Hepatocyte (in vitro differentiated cells): Measurements from ENCODE around the gene CLK3. TPM values are rescaled to one million over a fixed set of nuclear protein-coding genes. Genes with fewer than 3 reads are reported as not detected.

Source experiments
- DNase-seq: peaks from one replicate; pipeline ENCODE4 v3.0.0-alpha.2; 2016; ENCODE audit warnings: low spot score
- H2AFZ ChIP-seq: fragments of 200-600 bp; sonication (generic); 2 replicates; pipeline ENCODE4 v1.6.0; 2016; ENCODE audit warnings: antibody characterized with exemption, mild to moderate bottlenecking
- H3K27ac ChIP-seq: fragments of 200-600 bp; sonication (generic); 2 replicates; pipeline ENCODE4 v1.5.1; 2016; ENCODE audit warnings: mild to moderate bottlenecking
- H3K27me3 ChIP-seq: fragments of 200-600 bp; sonication (generic); 2 replicates; pipeline ENCODE4 v1.6.1; 2016
- H3K36me3 ChIP-seq: fragments of 200-600 bp; sonication (generic); replicated peaks from 2 replicates; pipeline ENCODE4 v1.5.1; 2016; ENCODE audit warnings: low read depth; ENCODE audit not compliant: insufficient read depth
- H3K4me1 ChIP-seq: fragments of 200-600 bp; sonication (generic); 2 replicates; pipeline ENCODE4 v1.5.1; 2016; ENCODE audit warnings: mild to moderate bottlenecking, moderate library complexity; ENCODE audit not compliant: insufficient read depth
- H3K4me2 ChIP-seq: fragments of 200-600 bp; sonication (generic); 2 replicates; pipeline ENCODE4 v1.6.0; 2016
- H3K4me3 ChIP-seq: fragments of 200-600 bp; sonication (generic); 2 replicates; pipeline ENCODE4 v1.5.1; 2016; ENCODE audit warnings: mild to moderate bottlenecking
- H3K79me2 ChIP-seq: fragments of 200-600 bp; sonication (generic); 2 replicates; pipeline ENCODE4 v1.6.0; 2017; ENCODE audit warnings: mild to moderate bottlenecking
- H3K9me2 ChIP-seq: fragments of 200-600 bp; sonication (generic); replicated peaks from 2 replicates; pipeline ENCODE4 v1.6.0; 2017; ENCODE audit warnings: mild to moderate bottlenecking; ENCODE audit not compliant: insufficient read depth
- H3K9me3 ChIP-seq: fragments of 200-600 bp; sonication (generic); 2 replicates; pipeline ENCODE4 v1.5.1; 2016; ENCODE audit warnings: low read depth, mild to moderate bottlenecking
- H4K20me1 ChIP-seq: fragments of 200-600 bp; sonication (generic); 2 replicates; pipeline ENCODE4 v1.6.0; 2016; ENCODE audit warnings: mild to moderate bottlenecking; ENCODE audit not compliant: insufficient read depth, poor library complexity, severe bottlenecking
- CTCF ChIP-seq: fragments of 200-600 bp; sonication (generic); IDR thresholded peaks from 2 replicates; pipeline ENCODE4 v1.5.1; 2016; ENCODE audit warnings: antibody characterized with exemption, mild to moderate bottlenecking; ENCODE audit not compliant: poor library complexity
- EZH2 ChIP-seq: fragments of 200-600 bp; sonication (generic); IDR thresholded peaks from 2 replicates; pipeline ENCODE4 v1.6.1; 2016; ENCODE audit warnings: antibody characterized with exemption, mild to moderate bottlenecking, borderline replicate concordance
- EZH2phosphoT487 ChIP-seq: fragments of 200-600 bp; sonication (generic); IDR thresholded peaks from one replicate; pipeline ENCODE4 v1.6.1; 2018; ENCODE audit warnings: antibody characterized with exemption, mild to moderate bottlenecking, low read depth, moderate library complexity; ENCODE audit not compliant: unreplicated experiment, severe bottlenecking
- WGBS: methylation state at CpG from one replicate; pipeline ENCODE4 v1.1.6; 2016; ENCODE audit warnings: low lambda C conversion rate; ENCODE audit errors: missing lambda C conversion rate; 5-methylcytosine and 5-hydroxymethylcytosine counted together
- polyA plus RNA-seq: library from polyadenylated mRNA; unstranded; fragments of >200 nt; fragmentation: Nextera tagmentation; extraction: Ambion mirVana; gene quantifications from 2 replicates; pipeline ENCODE4 v1.2.1, GENCODE V29; 2016
- total RNA-seq: library from RNA; depleted of rRNA; stranded (reverse); fragments of >200 nt; gene quantifications from 2 replicates; pipeline ENCODE4 v1.2.3, GENCODE V29; 2014

CLK3 gene
- total and polyA plus RNA-seq, 2 experiments from 2014 or later = 69.0 to 71.3 TPM

GRCh38 chr15:74648051-74648842, 32.6 kb downstream of the CLK3 start:
- no peak overlapping the region for H3K4me3 ChIP-seq
- peaks cover 4% of the 10 kb centered on the region for H4K20me1 ChIP-seq
- peaks cover 16% of the 10 kb centered on the region for H3K4me1 ChIP-seq
- no peaks in the 10 kb centered on the region for H3K27me3 ChIP-seq
- H3K27ac ChIP-seq = no peak overlapping the region
- no peaks in the 10 kb centered on the region for H3K9me2 ChIP-seq
- TF ChIP-seq EZH2 = no peak
- no peak for TF ChIP-seq EZH2phosphoT487
- no peak for TF ChIP-seq CTCF
- DNase-seq = no peak
- no peaks in the 10 kb centered on the region for H3K9me3 ChIP-seq
- no peak overlapping the region for H2AFZ ChIP-seq
- 77% methylated on average over 5 of the region's 5 CpGs for WGBS
- no peaks in the 10 kb centered on the region for H3K36me3 ChIP-seq
- no peak overlapping the region for H3K4me2 ChIP-seq
- H3K79me2 ChIP-seq = peaks cover 65% of the 10 kb centered on the region

- peaks cover 62% of the 10 kb centered on the region for H3K79me2 ChIP-seq
- no peak overlapping the region for H2AFZ ChIP-seq
- WGBS = 83% methylated on average over 3 of the region's 3 CpGs
- no peak for DNase-seq
- H3K27ac ChIP-seq = no peak overlapping the region
- no peak for TF ChIP-seq EZH2phosphoT487
- TF ChIP-seq EZH2 = no peak
- no peak for TF ChIP-seq CTCF
- no peaks in the 10 kb centered on the region for H3K9me3 ChIP-seq
- peaks cover 4% of the 10 kb centered on the region for H4K20me1 ChIP-seq
- no peaks in the 10 kb centered on the region for H3K27me3 ChIP-seq
- no peaks in the 10 kb centered on the region for H3K9me2 ChIP-seq
- no peaks in the 10 kb centered on the region for H3K36me3 ChIP-seq
- no peak overlapping the region for H3K4me2 ChIP-seq
- no peak overlapping the region for H3K4me3 ChIP-seq
- peaks cover 11% of the 10 kb centered on the region for H3K4me1 ChIP-seq
Measured at GRCh38 chr15:74651242-74651741, 35.7 kb downstream of the CLK3 start.

GRCh38 chr15:74653426-74654102, 37.9 kb downstream of the CLK3 start:
- WGBS = 77% methylated on average over 7 of the region's 7 CpGs
- peaks cover 7% of the 10 kb centered on the region for H4K20me1 ChIP-seq

GRCh38 chr15:74655424-74655823, 39.8 kb downstream of the CLK3 start:
- Histone ChIP-seq H3K27me3 (no peaks in the 10 kb centered on the region), H4K20me1 (peaks cover 7% of the 10 kb centered on the region), H2AFZ (no peak overlapping the region), H3K79me2 (peaks cover 63% of the 10 kb centered on the region), H3K4me2 (no peak overlapping the region), H3K9me2 (no peaks in the 10 kb centered on the region), H3K9me3 (no peaks in the 10 kb centered on the region), H3K4me1 (peaks cover 4% of the 10 kb centered on the region), H3K27ac (no peak overlapping the region), H3K36me3 (no peaks in the 10 kb centered on the region), H3K4me3 (no peak overlapping the region)
- no peak for TF ChIP-seq EZH2
- no peak for TF ChIP-seq CTCF
- TF ChIP-seq EZH2phosphoT487 = no peak
- no peak for DNase-seq
- 93% methylated on average over 7 of the region's 7 CpGs for WGBS

More at GRCh38 chr15:74653426-74654102, 37.9 kb downstream of the CLK3 start:
- no peaks in the 10 kb centered on the region for H3K27me3 ChIP-seq
- no peaks in the 10 kb centered on the region for H3K36me3 ChIP-seq
- no peak overlapping the region for H3K4me3 ChIP-seq
- no peaks in the 10 kb centered on the region for H3K9me2 ChIP-seq
- DNase-seq = no peak
- H3K4me1 ChIP-seq = peaks cover 4% of the 10 kb centered on the region
- no peak for TF ChIP-seq EZH2
- no peak for TF ChIP-seq EZH2phosphoT487
- H3K4me2 ChIP-seq = no peak overlapping the region
- H3K9me3 ChIP-seq = no peaks in the 10 kb centered on the region
- peak overlapping the region; percentile 75 for H3K27ac ChIP-seq
- H2AFZ ChIP-seq = no peak overlapping the region
- H3K79me2 ChIP-seq = peaks cover 64% of the 10 kb centered on the region
